GM20431 (cell line): ENCODE data around the gene NAB1.

ENCODE experiments used
- in situ Hi-C: fragments of 300-500 bp; cut with MseI, MboI; formaldehyde crosslinking; loops from one replicate; pipeline ENCODE4 v1.15.0; 2020; ENCODE audit warnings: low sequenced_read_pairs; ENCODE audit not compliant: unreplicated experiment

The NAB1 gene

DNA sequence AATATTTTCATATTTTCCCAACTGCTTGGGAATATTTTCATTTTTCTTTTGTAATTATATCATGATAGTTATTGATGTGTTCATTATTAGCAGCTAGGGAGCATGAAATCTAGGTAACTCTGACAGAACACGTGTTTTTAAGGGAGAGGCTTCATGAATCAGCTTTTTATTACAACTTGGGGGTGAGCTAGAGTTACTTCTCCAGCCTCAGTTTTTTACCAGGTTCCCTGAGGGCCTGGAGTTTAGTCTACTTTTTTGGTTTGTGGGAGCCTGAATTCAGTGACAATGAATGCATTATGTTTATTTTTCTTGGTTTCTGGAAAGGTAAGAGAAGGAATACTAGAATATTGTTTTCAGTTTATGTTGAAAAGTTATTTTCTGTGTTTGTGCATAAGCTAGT lies 18.0 kb downstream of the NAB1 start:
- in situ Hi-C loops = no loop called here

DNA sequence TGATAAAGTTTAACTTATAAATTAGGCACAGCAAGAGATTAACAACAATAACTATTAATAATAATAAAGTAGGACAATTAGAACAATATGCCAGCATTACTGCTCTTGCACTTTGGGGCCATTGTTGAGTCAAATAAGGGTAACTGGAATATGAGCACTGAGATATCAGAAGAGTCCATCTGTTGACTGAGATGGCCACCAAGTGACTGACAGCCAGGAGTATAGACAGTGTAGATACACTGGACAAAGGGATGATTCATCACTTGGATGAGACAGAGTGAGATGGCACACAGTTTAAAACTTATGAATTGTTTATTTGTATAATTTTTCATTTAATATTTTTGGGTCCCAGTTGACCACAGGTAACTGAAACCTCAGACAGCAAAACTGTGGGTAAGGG lies 20.0 kb downstream of the NAB1 start:
- in situ Hi-C loops = no loop called here

DNA sequence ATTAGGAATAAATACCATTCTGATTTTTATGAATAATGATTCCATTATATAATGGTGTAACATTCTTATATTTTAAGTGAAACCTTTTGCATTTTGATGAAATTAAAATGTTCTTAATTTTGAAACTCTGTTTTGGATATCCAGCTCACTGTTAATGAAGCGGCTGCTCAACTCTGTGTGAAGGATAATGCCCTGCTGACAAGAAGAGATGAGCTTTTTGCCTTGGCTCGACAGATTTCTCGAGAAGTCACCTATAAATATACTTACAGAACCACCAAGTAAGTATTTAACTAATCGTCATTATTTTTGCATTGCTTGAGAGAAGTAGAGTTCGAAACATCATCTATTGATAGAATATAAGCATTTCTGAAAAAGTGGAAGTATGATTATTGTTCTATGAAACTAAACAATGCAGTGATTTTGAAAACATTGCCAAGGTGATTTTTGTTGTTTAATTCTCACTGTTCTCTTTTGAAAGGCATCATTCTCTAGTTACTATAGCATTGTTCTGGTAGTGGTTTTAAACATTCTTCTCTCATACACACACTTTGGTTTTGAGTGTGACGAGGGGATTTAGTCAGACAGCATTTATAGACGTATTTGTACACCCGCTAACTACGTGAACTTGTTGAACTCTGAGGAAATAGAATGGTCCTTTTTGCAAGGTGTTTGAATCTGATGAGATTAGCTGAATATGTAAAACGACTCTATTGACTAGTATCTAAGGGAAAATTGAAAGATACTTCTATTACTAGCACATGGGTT lies 21.5 kb downstream of the NAB1 start:
- in situ Hi-C loops = no loop called here

DNA sequence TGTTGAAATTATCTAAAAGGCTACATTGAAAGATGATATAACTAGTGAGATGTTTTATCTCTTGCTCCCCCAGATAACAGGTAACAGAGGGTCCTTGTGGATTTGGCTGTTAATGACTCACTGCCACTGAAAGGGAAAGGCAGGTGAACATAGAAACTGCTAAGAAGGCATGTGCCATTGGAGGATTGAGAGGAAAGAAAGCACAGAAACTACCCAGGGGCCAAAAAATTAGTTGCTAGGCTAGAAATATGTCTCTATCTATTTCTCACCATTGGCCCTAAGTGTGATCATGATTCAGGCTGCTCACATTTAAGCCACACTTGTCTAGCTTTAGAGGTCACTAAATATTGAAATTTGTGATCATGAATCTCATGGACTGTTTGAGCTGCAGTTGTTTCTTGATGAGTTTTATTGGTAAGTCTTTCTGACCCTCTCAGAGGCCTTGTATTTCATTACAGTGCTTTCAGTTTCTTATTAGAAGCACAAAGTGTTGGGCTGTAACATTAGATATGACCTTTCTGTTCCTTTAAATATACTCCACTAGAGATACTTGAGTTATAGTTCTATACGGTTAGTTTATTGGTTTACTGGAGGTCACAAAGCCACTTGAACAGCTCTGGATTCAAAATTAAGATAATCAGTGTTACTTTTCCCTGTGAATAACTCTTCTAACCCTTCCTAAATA lies 26.2 kb downstream of the NAB1 start:
- in situ Hi-C loops = loop anchor here (25.0 kb wide), 1 partner anchor 288 kb away; no protein-coding TSS in a partner anchor

DNA sequence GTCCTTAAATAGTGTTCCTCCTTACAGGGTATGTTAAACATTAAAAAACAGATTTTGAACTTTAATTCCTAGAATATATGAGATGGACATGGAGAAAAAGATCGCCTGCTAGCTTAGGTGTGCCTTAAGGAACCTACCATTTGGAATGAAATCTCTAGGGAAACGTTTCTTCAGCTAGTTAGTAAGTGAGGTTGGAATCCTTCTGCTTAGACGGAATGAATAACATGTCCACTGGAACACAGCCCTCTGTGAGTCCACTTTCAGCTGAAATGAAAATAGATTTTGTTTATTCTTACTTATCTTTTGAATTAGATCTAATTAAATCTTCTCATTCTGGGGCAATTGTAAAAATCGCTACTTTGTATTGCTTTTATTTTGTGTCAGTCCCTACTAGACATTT lies 28.4 kb downstream of the NAB1 start:
- in situ Hi-C loops = loop anchor here (25.0 kb wide), 1 partner anchor 290 kb away; no protein-coding TSS in a partner anchor

DNA sequence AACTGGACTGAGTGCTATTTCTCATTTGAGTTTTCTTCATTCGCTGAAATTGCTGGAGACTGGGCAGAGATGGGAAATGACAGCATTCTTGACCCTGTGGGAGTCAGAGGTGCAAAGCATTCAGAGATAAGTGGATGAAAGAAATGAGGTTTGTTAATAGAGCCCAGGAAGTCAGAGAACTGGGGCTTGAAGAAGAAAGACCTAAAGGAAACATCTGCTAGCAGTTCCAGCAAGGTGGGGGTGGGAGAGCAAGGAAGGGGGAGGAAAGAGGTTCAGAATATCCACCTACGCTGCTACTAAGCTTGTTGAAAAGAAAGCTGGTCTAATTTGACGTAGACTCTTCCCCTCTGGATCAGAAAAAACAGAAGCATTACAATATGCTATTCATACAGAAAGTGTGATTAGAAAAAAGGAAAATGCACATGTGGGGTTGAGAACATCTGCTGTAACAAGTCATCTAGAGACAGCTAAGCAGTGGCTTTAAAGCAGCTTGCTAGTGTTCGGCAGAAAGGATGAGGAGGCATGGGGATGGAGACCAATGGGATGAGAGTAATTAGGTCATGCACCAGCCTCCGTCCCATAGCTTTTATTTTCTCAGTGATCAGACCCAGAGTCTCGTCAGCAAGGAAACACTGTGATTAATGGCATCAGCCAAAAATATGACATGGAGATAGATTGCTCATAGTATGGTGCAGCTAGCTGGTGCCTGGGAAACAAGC lies 29.7 kb downstream of the NAB1 start:
- in situ Hi-C loops = loop anchor here (25.0 kb wide), 1 partner anchor 291 kb away; no protein-coding TSS in a partner anchor

DNA sequence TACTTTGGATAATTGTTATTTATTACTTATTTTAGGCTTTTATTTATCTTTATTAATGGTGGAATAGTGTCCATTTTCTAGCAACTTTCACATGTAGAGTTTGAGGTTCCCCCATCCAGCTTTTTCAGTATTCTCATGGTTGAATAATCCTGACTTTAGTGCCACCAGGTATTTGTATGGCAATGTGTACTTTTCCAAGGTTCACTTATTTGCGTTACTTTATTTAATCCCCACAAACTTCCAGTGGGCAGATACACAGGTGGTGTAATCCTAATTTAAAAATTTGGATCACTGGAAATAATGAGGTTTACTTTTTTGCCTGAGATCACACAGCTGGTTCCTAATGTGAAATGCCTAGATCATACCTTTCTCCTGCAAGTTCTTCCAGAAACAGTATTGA lies 30.5 kb downstream of the NAB1 start:
- in situ Hi-C loops = loop anchor here (25.0 kb wide), 1 partner anchor 292 kb away; no protein-coding TSS in a partner anchor

DNA sequence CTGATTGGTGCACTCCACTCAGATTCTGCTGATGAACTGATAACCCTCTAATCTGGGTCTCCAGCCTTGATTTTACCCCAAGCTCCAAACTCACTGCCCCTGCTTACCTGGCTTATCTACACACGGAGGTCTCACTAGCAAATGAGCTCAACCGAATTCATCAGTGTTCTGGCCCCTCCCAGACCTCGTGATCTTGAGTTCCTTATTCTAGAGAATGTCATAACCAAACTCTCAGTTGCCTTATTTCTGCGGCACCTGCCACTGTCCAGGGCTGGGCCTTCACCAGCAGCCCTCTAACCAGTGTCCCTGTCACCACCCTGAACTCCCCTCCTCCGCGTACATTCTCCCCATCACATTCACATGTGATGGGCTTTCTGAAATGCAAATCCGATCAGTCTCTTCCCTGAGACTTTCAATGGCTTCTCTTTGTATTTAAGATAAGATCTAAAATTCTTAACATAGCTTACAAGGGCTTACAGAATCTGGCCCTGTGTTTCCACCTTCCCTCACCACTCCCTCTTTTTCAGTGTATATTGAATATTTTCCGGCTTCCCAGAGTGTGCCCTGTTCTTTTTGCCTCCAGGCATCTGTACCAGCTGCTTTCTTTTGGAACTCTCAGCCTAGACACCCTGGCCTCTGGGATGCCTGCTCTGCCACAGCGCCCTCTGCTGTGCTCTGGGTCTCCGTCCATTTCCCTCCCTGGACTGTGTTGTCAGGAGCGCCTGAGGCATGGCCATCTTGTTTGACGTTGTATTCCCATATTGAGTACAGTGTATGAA lies 31.1 kb downstream of the NAB1 start:
- in situ Hi-C loops = loop anchor here (25.0 kb wide), 1 partner anchor 293 kb away; no protein-coding TSS in a partner anchor

DNA sequence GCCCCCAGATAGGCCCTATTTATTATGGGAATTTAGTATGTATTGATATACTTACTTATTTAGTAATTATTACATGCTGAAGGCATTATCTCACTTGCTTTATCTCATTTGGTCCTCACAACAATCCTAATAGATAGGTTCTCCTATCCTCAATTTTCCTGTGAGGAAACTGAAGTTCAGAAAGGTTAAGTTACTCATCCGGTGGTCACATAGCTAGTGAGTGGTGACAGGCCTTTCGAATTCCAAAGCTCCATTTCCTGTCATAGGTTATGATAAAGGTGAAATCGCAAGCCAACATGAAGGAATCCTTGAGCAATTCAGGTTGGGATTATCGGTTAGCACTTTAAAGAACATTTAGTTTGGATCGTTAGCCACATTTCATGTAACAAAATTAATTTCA lies 33.3 kb downstream of the NAB1 start:
- in situ Hi-C loops = loop anchor here (25.0 kb wide), 1 partner anchor 295 kb away; no protein-coding TSS in a partner anchor

DNA sequence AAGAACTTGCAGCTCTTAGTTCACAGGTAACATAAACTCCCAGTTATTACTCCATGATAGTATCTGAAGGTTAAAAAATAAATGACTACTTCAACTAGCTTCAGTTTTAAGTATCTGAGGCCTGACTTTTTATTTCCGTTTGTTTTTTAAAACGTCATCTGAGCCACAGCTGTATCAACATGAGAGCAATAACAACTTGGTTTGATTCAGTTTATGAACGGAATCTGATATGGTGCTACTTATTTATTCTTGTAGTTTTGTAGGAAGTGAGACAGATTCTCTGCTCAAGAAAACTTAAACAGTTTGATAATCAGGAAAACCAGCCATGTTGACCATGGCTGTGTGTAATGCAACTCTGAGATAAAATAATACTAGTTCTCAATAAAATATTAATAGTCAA lies 34.9 kb downstream of the NAB1 start:
- in situ Hi-C loops = loop anchor here (25.0 kb wide), 1 partner anchor 297 kb away; no protein-coding TSS in a partner anchor

DNA sequence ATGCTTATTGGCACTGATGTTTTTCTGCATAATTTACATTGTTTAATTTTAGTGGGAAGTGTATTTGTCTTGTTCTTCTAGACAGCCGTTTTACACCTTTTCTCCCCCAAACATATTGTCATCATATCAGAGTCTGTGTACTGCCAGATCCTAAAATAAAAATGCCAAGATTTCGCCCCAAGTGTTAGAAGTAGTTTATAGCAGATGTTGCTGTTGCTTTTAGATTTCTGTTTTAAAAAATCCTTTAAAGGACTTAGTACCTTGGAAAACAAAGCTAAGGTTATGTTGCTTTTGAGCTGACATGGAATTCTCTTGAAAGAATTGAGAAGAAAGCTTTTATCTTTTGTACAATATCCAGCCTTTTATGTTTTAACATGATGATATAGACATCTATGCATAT lies 36.0 kb downstream of the NAB1 start:
- in situ Hi-C loops = loop anchor here (25.0 kb wide), 1 partner anchor 298 kb away; no protein-coding TSS in a partner anchor

DNA sequence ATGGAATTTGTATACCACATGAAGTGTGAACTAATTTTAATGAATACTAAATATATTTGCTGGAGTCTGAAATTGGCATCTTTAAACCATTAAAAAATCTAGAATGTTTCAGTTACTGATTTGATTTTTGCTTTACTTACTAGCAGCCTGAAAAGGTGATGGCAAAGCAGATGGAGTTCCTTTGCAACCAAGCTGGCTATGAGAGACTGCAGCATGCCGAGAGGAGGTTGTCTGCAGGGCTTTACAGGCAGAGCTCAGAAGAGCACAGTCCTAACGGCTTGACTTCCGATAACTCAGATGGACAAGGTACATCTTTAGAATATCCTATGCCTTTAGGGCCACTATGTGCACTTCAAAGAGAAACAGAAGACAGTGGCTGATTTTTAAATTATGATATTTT lies 36.5 kb downstream of the NAB1 start:
- in situ Hi-C loops = loop anchor here (25.0 kb wide), 1 partner anchor 298 kb away; no protein-coding TSS in a partner anchor

DNA sequence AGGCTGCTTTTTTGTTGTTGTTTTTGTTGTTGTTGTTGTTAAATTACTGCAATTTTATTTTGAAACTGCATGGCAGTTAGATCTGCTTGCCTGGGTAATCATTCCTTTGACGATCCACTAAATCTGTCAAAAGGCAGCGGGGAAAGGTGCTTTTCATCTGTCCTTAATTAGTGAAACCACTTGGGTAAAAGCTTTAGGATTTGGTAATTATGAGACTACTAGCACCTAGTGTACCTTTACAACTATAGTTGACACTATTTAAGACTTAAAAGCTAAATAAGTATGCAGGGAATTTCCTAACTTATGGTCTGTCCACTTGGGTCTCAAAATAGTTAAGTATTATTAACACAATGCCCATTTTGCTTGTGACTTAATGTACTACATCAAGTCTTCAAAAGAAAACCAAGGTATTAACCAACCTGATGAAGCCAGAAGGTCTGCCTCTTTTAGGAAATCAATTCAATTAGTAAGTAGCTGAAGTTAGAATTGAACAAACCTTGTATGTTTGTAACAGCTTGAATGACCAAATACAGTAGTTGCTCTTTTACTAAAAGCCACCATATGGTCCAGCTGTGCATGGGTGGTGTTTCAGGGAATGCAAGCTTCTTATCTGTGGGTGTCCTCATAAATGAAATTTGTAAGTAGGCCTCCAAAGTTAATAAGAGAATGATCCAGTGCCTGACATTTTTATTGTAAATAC lies 44.8 kb downstream of the NAB1 start:
- in situ Hi-C loops = loop anchor here (25.0 kb wide), 1 partner anchor 306 kb away; no protein-coding TSS in a partner anchor

DNA sequence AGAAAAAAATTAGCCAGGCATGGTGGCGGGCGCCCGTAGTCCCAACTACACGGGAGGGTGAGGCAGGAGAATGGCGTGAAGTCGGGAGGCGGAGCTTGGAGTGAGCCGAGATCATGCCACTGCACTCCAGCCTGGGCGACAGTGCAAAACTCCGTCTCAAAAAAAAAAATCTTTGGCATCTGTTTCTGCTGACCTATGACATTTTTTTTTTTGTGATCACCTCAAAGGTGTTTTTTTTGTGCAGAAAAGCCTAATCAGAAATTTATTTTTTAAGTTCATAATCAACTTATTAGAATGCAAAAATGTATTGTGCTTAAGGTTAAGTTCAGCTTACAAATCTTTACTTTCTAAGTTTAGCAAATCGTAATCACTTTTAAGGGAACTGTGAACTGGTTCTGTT lies 45.6 kb downstream of the NAB1 start:
- in situ Hi-C loops = loop anchor here (25.0 kb wide), 1 partner anchor 307 kb away; no protein-coding TSS in a partner anchor

DNA sequence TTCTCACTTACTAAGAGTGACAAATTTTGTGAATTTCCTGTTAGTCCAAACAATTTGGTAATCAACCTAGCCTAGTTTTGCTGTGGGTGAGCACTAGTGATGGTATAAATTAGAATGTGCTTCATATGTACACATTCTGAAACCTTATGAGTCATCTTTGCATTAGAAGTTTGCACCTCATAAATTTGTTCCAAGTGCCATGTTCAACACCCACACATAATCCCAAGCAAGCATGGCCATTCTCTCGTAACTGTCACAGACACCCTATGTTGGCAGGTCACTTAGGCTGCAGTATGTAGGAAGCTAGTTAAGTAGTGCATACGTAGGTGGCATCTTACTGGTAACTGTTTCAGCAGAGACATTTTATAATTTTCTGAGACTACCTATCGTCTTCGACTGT lies 46.9 kb downstream of the NAB1 start:
- in situ Hi-C loops = loop anchor here (25.0 kb wide), 1 partner anchor 308 kb away; no protein-coding TSS in a partner anchor

DNA sequence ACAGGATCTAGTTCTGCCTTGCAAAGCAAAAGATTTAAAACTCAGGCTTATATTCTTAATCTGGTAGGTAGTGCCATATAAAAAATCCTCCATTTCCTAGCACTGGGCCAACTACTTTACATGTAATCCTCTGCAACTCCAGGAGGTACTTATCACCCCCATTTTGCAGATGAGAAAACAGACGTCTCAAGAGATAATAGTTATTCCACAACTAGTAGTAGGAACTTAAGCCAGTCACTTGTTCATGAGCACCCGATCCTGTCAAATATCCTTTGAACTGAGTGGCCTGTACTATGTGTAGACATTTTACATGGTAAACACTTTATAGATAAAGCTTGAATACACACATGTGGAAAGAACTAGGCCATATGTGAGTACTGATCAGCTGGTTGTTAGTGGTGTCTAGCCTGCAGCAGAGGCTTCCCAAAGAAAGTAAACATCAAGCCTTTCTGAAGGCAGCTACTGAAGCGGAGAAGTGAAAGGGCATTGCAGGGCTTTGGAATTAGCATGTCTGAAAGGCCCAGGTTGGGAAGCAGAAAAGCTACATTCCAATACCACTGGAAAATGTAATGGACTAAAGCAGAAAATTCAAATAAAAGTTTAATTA lies 48.0 kb downstream of the NAB1 start:
- in situ Hi-C loops = loop anchor here (25.0 kb wide), 1 partner anchor 310 kb away; no protein-coding TSS in a partner anchor

DNA sequence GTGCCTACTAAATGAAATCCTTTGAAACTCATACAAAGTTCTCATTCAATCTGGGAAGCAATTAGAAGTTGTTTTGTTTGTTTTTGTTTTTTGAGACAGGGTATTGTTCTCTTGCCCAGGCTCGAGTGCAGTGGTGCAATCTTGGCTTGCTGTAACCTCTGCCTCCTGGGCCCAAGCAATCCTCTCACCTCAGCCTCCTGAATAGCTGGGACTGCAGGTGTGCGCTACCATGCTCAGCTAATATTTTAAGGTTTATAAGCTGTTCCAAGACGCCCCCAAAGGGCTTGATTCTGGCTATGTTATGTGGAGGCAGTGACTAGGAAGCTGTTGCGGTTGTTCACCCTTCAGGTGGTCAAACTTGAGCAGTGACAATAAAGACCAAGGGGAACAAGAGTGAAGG lies 48.5 kb downstream of the NAB1 start:
- in situ Hi-C loops = loop anchor here (25.0 kb wide), 1 partner anchor 310 kb away; no protein-coding TSS in a partner anchor

DNA sequence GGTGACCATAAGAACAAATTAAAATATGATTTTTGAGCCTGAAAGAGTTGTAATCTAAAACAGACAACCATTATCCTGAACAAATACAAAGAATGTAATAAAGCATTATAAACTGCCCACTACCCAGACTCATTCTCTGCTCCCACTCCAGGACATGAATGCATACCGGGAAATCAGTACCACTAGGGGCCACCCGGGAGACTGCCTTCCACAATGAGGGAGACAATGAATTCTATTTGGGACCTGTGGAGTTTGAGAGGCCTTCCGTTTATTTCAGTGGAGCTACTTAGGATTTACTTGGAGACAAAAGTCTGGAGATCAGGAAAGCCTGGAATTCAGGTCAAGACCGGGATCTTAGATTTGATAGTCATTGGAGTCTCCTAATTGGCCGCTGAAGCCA lies 50.0 kb downstream of the NAB1 start:
- in situ Hi-C loops = loop anchor here (25.0 kb wide), 1 partner anchor 312 kb away; no protein-coding TSS in a partner anchor
